ENCODE measurements around the gene SLIT3. TPM values are rescaled to one million over a fixed set of nuclear protein-coding genes. Genes with fewer than 3 reads are reported as not detected.
"Not testable (repeated sequence)": the region's sequence is repeated elsewhere in the genome, so short reads cannot be mapped to it uniquely, and the experiment has no call there.

The SLIT3 gene
- total and polyA plus RNA-seq, 5 donors from 2014 or later = not detected

DNA sequence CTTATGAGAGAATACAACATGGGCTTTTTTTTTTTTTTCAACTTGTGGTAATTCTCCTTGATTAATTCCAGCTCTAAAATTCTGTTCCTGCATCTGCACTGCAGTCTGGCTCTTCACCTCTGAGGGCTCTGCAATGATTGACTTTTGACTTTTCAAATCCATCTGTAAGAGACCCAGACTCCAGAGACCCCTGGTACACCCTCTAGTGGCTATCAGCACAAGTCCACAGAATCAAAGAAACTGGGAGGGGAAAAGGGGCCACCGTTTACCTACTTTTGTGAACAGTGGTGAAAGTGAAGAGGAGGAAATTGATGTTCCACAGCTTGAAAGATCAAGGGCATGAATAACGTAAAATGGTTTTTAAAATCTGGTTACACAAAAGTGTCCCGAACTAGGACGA is 151.6 kb downstream of the SLIT3 start:
- Histone ChIP-seq H3K27me3 (ENCODE audit: control insufficient read depth, insufficient read depth, low read length) (no peaks in the 10 kb centered on the region), H3K4me1 (ENCODE audit: control insufficient read depth, insufficient read depth, low read length, poor library complexity, severe bottlenecking) (no peaks in the 10 kb centered on the region), H3K9me3 (ENCODE audit: control insufficient read depth in 2 of 2, low read length in 2 of 2) (no peaks in the 10 kb centered on the region), H3K4me3 (ENCODE audit: low read depth, low read length) (no peak overlapping the region), H3K36me3 (ENCODE audit: control insufficient read depth, insufficient read depth, low read length) (no peaks in the 10 kb centered on the region), H3K27ac (ENCODE audit: insufficient read depth, low read length, poor library complexity, severe bottlenecking) (no peak overlapping the region)
- DNase-seq = no peak
- Mint-ChIP-seq H3K27me3 (peaks cover 4% of the 10 kb centered on the region), H3K4me1 (no peaks in the 10 kb centered on the region), H3K27ac (no peak overlapping the region), H3K4me3 (no peak overlapping the region), H3K9me3 (peaks cover 0 to 2% (median 0%) of the 10 kb centered on the region in 7 donors), H3K36me3 (no peaks in the 10 kb centered on the region)
- ATAC-seq (ENCODE audit: low read depth in 2 of 2) = no peak

- Histone ChIP-seq H3K36me3 (ENCODE audit: control insufficient read depth, insufficient read depth, low read length) (no peaks in the 10 kb centered on the region), H3K27me3 (ENCODE audit: control insufficient read depth, insufficient read depth, low read length) (no peaks in the 10 kb centered on the region), H3K4me3 (ENCODE audit: low read depth, low read length) (no peak overlapping the region), H3K4me1 (ENCODE audit: control insufficient read depth, insufficient read depth, low read length, poor library complexity, severe bottlenecking) (no peaks in the 10 kb centered on the region), H3K27ac (ENCODE audit: insufficient read depth, low read length, poor library complexity, severe bottlenecking) (no peak overlapping the region), H3K9me3 (ENCODE audit: control insufficient read depth in 2 of 2, low read length in 2 of 2) (no peaks in the 10 kb centered on the region)
- H3K9me3 Mint-ChIP-seq = no peaks in the 10 kb centered on the region
- H3K27ac Mint-ChIP-seq = no peak overlapping the region
- no peak for DNase-seq
- no peaks in the 10 kb centered on the region for H3K4me1 Mint-ChIP-seq
- H3K36me3 Mint-ChIP-seq = no peaks in the 10 kb centered on the region
- H3K4me3 Mint-ChIP-seq = no peak overlapping the region
- H3K27me3 Mint-ChIP-seq = peaks cover 4% of the 10 kb centered on the region
- no peak for ATAC-seq (ENCODE audit: low read depth in 2 of 2)
Observed at GRCh38 chr5:169148138-169148740, 152.7 kb downstream of the SLIT3 start.

DNA sequence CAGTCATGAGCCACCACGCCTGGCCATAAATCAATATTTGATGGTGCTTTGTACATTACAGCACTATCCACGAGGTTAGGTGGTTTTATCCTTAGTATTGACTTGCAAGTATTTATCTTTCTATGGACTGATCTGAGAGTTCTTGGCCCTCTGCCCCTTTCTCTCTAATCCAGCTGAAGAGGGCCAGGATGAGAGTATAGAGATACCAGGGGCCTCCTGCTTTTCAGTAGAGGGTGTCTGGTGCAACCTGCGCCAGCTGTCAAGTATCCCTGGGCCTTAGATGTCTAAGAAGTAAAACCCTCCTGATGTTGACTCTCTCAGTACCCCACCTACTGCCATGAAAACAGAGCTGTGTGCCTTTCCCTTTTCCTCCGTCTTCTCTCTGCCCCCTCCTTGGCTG is 153.4 kb downstream of the SLIT3 start:
- H3K27me3 ChIP-seq (ENCODE audit: control insufficient read depth, insufficient read depth, low read length) = no peaks in the 10 kb centered on the region
- H3K27ac Mint-ChIP-seq = no peak overlapping the region
- H3K4me3 ChIP-seq (ENCODE audit: low read depth, low read length) = no peak overlapping the region
- H3K4me1 ChIP-seq (ENCODE audit: control insufficient read depth, insufficient read depth, low read length, poor library complexity, severe bottlenecking) = no peaks in the 10 kb centered on the region
- H3K9me3 Mint-ChIP-seq = no peaks in the 10 kb centered on the region
- peaks cover 4% of the 10 kb centered on the region for H3K27me3 Mint-ChIP-seq
- no peaks in the 10 kb centered on the region for H3K4me1 Mint-ChIP-seq
- H3K36me3 ChIP-seq (ENCODE audit: control insufficient read depth, insufficient read depth, low read length) = no peaks in the 10 kb centered on the region
- no peaks in the 10 kb centered on the region for H3K36me3 Mint-ChIP-seq
- no peaks in the 10 kb centered on the region for H3K9me3 ChIP-seq (ENCODE audit: control insufficient read depth in 2 of 2, low read length in 2 of 2)
- no peak for ATAC-seq (ENCODE audit: low read depth in 2 of 2)
- H3K4me3 Mint-ChIP-seq = no peak overlapping the region
- DNase-seq = no peak
- no peak overlapping the region for H3K27ac ChIP-seq (ENCODE audit: insufficient read depth, low read length, poor library complexity, severe bottlenecking)

DNA sequence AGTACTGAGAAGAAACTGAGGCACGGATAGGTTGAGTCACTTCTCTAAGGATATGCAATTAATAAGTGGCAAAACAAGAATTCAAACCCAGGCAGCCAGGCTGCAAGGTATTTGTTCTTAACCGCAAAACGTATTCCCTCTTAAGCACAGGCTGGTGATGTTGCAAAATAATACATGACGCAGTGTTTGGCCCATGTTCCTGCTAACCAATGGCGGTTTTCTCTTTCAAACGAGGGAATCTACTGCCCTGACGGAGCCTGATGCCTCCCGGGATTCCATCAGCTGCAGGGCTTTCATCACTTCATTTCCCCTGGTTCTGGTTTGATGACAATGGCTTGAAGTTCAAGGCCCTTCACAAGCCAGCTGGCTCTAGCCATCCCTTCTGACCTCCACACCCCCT is 154.8 kb downstream of the SLIT3 start:
- ATAC-seq (ENCODE audit: low read depth in 2 of 2) (no peak), DNase-seq (no peak)
- H3K4me1 ChIP-seq (ENCODE audit: control insufficient read depth, insufficient read depth, low read length, poor library complexity, severe bottlenecking) = no peaks in the 10 kb centered on the region
- H3K9me3 ChIP-seq (ENCODE audit: control insufficient read depth in 2 of 2, low read length in 2 of 2) = no peaks in the 10 kb centered on the region
- Mint-ChIP-seq H3K27ac (no peak overlapping the region), H3K4me1 (no peaks in the 10 kb centered on the region), H3K36me3 (no peaks in the 10 kb centered on the region), H3K4me3 (no peak overlapping the region), H3K9me3 (peaks cover 0 to under 1% (median 0%) of the 10 kb centered on the region in 7 donors), H3K27me3 (peaks cover 4% of the 10 kb centered on the region)
- no peaks in the 10 kb centered on the region for H3K36me3 ChIP-seq (ENCODE audit: control insufficient read depth, insufficient read depth, low read length)
- H3K27ac ChIP-seq (ENCODE audit: insufficient read depth, low read length, poor library complexity, severe bottlenecking) = no peak overlapping the region
- H3K27me3 ChIP-seq (ENCODE audit: control insufficient read depth, insufficient read depth, low read length) = no peaks in the 10 kb centered on the region
- H3K4me3 ChIP-seq (ENCODE audit: low read depth, low read length) = no peak overlapping the region

DNA sequence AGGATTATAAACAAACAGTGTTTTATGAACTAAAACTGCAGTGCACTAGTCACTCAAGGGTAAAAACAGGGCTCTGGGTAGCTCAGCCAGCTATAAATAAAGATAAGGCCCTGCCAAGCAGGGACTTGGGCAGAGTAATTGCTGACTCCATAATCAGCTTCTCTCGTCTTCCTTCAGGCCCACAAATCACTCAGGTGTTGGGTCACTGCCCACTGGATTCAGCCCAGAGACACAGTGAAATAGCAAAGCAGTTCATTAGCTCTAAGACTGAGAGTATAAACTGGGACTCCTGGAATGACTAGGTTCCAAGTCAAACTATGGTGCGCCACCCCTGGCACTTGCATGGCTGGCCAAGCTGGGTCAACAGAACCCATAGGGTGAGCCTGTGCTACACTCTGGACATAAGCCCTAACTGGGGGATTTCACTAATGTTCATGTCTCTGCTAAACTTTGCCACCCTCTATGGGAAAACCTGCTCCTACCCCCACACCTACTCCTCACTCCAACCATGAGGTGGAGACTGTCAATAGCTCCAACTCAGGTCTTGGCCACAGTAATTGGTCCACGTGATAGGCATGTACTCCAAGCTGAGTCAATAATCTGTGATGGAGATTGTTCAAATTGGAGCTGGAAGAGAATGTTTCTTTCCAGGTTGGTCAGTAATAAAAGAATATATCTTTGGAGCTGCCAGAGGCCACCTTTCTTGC is 158.5 kb downstream of the SLIT3 start:
- Histone ChIP-seq H3K4me1 (ENCODE audit: control insufficient read depth, insufficient read depth, low read length, poor library complexity, severe bottlenecking) (no peaks in the 10 kb centered on the region), H3K36me3 (ENCODE audit: control insufficient read depth, insufficient read depth, low read length) (no peaks in the 10 kb centered on the region), H3K9me3 (ENCODE audit: control insufficient read depth in 2 of 2, low read length in 2 of 2) (no peaks in the 10 kb centered on the region), H3K27me3 (ENCODE audit: control insufficient read depth, insufficient read depth, low read length) (no peaks in the 10 kb centered on the region), H3K4me3 (ENCODE audit: low read depth, low read length) (no peak overlapping the region), H3K27ac (ENCODE audit: insufficient read depth, low read length, poor library complexity, severe bottlenecking) (no peak overlapping the region)
- ATAC-seq (ENCODE audit: low read depth in 2 of 2) (no peak), DNase-seq (no peak)
- H3K27ac Mint-ChIP-seq = no peak overlapping the region
- no peaks in the 10 kb centered on the region for H3K4me1 Mint-ChIP-seq
- H3K9me3 Mint-ChIP-seq = peaks cover 0 to 4% (median 0%) of the 10 kb centered on the region in 7 donors
- H3K27me3 Mint-ChIP-seq = peaks cover 9% of the 10 kb centered on the region
- no peak overlapping the region for H3K4me3 Mint-ChIP-seq
- no peaks in the 10 kb centered on the region for H3K36me3 Mint-ChIP-seq

DNA sequence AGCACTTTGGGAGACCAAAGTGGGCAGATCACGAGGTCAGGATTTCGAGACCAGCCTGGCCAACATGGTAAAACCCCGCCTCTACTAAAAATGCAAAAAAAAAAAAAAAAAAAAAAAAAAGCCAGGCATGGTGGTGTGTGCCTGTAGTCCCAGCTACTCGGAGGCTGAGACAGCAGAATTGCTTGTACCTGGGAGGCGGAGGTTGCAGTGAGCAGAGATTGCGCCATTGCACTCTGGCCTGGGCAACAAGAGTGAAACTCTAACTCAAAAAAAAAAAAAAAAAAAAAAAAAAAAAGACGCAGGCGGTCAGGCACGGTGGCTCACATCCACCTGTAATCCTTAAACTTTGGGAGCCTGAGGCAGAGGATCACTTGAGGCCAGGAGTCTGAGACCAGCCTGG is 160.7 kb downstream of the SLIT3 start:
- not testable (repeated sequence) for H3K4me1 ChIP-seq (ENCODE audit: control insufficient read depth, insufficient read depth, low read length, poor library complexity, severe bottlenecking); H3K4me1 Mint-ChIP-seq; H3K4me3 ChIP-seq (ENCODE audit: low read depth, low read length); H3K27ac ChIP-seq (ENCODE audit: insufficient read depth, low read length, poor library complexity, severe bottlenecking); H3K9me3 Mint-ChIP-seq; ATAC-seq (ENCODE audit: low read depth in 2 of 2); H3K36me3 ChIP-seq (ENCODE audit: control insufficient read depth, insufficient read depth, low read length); H3K36me3 Mint-ChIP-seq; H3K27ac Mint-ChIP-seq; H3K27me3 Mint-ChIP-seq; H3K27me3 ChIP-seq (ENCODE audit: control insufficient read depth, insufficient read depth, low read length); H3K4me3 Mint-ChIP-seq; DNase-seq; H3K9me3 ChIP-seq (ENCODE audit: control insufficient read depth in 2 of 2, low read length in 2 of 2)

DNA sequence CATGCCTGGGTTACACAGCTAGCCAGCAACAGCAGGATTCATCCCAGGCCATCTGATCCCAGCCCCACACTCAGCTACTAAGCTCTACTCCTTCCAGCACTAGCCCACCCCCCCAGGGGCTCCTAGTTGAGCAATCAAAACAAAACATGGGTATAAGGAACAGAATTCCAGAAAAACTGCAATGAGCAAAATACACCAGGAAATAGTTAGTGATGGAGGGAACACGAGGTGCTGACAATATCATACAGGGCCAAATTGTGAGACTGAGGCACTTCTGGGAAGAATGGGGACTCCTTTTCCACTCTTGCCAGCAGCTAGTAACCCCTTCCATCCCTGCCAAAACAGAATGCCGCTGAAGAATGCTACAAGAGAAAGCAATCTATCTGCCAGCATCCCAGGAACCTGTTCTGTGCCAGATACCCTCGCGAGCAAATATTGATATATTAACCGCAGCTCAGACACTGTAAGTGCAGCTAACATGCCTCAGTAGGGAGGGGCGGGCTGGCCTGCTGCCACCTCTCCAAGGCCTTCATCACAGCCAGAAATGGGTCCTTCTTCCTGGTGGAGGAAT is 161.4 kb downstream of the SLIT3 start:
- Histone ChIP-seq H3K4me3 (ENCODE audit: low read depth, low read length) (no peak overlapping the region), H3K9me3 (ENCODE audit: control insufficient read depth in 2 of 2, low read length in 2 of 2) (no peaks in the 10 kb centered on the region), H3K27me3 (ENCODE audit: control insufficient read depth, insufficient read depth, low read length) (no peaks in the 10 kb centered on the region), H3K4me1 (ENCODE audit: control insufficient read depth, insufficient read depth, low read length, poor library complexity, severe bottlenecking) (no peaks in the 10 kb centered on the region), H3K36me3 (ENCODE audit: control insufficient read depth, insufficient read depth, low read length) (no peaks in the 10 kb centered on the region), H3K27ac (ENCODE audit: insufficient read depth, low read length, poor library complexity, severe bottlenecking) (no peak overlapping the region)
- H3K4me3 Mint-ChIP-seq = no peak overlapping the region
- H3K27me3 Mint-ChIP-seq = peaks cover 5% of the 10 kb centered on the region
- no peaks in the 10 kb centered on the region for H3K4me1 Mint-ChIP-seq
- ATAC-seq (ENCODE audit: low read depth in 2 of 2) = no peak
- H3K36me3 Mint-ChIP-seq = no peaks in the 10 kb centered on the region
- H3K27ac Mint-ChIP-seq = no peak overlapping the region
- no peak for DNase-seq
- H3K9me3 Mint-ChIP-seq = peaks cover 0 to 4% (median 0%) of the 10 kb centered on the region in 7 donors

GRCh38 chr5:169133531-169133930 is 167.4 kb downstream of the SLIT3 start:
- peaks cover 0 to 1% (median 0%) of the 10 kb centered on the region in 7 donors for H3K9me3 Mint-ChIP-seq
- Histone ChIP-seq H3K4me1 (ENCODE audit: control insufficient read depth, insufficient read depth, low read length, poor library complexity, severe bottlenecking) (no peaks in the 10 kb centered on the region), H3K27ac (ENCODE audit: insufficient read depth, low read length, poor library complexity, severe bottlenecking) (no peak overlapping the region), H3K36me3 (ENCODE audit: control insufficient read depth, insufficient read depth, low read length) (no peaks in the 10 kb centered on the region), H3K27me3 (ENCODE audit: control insufficient read depth, insufficient read depth, low read length) (no peaks in the 10 kb centered on the region), H3K9me3 (ENCODE audit: control insufficient read depth in 2 of 2, low read length in 2 of 2) (no peaks in the 10 kb centered on the region), H3K4me3 (ENCODE audit: low read depth, low read length) (no peak overlapping the region)
- H3K4me1 Mint-ChIP-seq = no peaks in the 10 kb centered on the region
- DNase-seq = no peak
- H3K27me3 Mint-ChIP-seq = no peaks in the 10 kb centered on the region
- no peak overlapping the region for H3K27ac Mint-ChIP-seq
- H3K36me3 Mint-ChIP-seq = no peaks in the 10 kb centered on the region
- no peak overlapping the region for H3K4me3 Mint-ChIP-seq
- no peak for ATAC-seq (ENCODE audit: low read depth in 2 of 2)

All from CD4-positive, CD25-positive, alpha-beta regulatory T cell (primary cell).